ENCODE results near the gene CYBC1. TPM values are rescaled to one million over a fixed set of nuclear protein-coding genes. Genes with fewer than 3 reads are reported as not detected.

The CYBC1 gene
- 43.5 and 56.3 TPM in 2 replicates for total RNA-seq

GRCh38 chr17:82450357-82451106, at the start of gene CYBC1:
CYBC1 (minus strand) TSS chr17:82450752; CDS start chr17:82449254, 1,498 bp downstream.

DNA sequence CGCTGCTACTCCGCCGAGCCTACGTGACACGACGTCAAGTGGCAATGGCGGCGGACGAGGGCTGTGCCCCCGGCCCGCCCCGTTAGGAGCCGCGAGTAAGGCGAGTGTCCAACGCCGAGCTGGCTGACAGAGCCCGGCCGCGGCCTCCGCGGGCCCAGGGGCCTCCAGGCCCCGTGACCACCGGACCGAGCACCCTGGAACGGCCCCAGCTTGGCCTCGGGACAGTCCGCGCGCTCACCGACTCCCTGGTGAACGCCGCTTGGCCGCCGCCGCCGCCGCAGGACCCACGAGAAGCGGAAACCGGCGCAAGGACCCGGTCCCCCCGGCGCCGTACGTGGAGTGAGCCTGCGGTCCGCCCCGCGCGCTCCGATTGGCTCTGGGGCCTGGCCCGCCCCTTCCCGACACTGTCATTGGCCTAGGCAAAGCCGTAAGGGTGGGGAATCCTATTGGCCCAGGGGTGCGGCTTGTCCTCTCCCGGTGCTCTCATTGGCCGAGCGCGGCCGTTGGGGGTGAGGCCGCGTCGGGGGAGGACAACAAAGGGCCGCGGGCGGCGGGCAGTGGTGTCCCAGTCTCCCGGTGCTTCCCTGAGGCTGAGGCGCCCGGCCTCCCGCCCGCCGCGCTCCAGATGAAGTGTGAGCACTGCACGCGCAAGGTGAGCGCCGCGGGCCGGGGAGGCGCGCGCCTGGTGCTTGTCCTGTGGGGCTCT, 7.8 kb upstream of the CYBC1 start, which contains the start of gene NARF:
Gene NARF, plus strand, starts transcription at position 563 of the 706 bp plus-strand sequence. Its CDS starts 63 bp downstream, at position 626.

DNA sequence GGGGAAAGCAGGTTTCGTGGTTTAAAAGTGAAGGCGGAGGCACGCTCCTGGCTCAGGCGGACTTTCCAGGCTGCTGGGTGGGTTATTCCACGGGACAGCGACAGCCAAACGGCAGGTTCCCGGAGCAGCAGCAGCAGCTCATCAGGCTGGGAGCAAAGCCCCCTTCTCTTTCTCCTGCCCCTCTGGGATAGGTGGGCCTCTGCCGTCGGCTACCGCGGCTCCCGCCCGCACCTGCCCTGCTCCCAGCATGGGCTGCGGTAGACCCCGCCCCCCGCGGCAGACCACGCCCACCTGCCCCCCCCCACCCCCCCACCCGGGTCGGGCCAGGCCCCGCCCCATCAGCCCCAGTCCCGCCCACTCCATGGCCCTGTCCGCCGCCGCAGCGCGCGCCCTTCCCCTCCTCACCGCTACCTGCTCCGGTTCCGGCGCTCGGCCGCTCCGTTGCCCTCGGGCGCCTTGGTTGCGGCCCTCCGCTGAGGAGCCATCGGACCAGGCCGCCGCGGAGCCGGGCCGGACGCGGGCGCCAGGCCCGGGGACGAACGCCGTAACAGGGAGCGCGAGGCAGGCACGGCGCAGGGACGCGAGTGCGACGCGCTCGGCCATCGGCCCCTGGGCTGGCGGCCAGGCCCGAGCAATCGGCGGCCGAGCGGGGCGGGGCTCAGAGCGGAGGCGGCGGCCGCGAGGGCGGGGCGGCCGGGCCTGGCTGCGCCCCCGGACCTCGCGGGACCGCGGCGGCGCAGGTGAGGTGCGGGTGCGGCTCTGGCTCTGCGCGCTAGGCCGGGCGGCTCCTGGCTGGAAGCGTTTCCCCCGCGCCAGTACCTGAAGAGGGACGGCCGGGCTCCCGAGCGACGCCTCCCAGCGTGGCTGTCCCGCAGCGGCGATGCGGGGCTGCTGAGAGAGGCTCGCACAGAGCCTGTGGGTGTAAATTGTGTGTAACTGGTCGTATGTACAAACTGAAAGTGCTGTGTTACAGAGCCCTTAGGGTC, 32.3 kb downstream of the CYBC1 start, which contains the start of the genes HEXD and OGFOD3:
Gene HEXD, plus strand, starts transcription at position 347 of the 986 bp plus-strand sequence. CDS start 1,453 bp downstream, outside the sequence.
Gene OGFOD3, minus strand, starts transcription at position 586 of the 986 bp plus-strand sequence. Its CDS starts 101 bp downstream, at position 485.

Small RNAs within 50 kb of the gene (small RNA-seq; reads per million reads assigned to genes)
- gene RF00019 = not detected

Other genes with a start within 250 kb of the CYBC1 start
- gene CCDC57, start 237.9 kb downstream of the CYBC1 start, total RNA-seq = 16.7 and 17.9 TPM in 2 replicates
- gene SLC16A3, start 221.7 kb downstream of the CYBC1 start, total RNA-seq = 108 and 125 TPM in 2 replicates
- gene CSNK1D, start 177.1 kb downstream of the CYBC1 start, total RNA-seq = 49.0 and 49.5 TPM in 2 replicates
- gene CD7, start 133.1 kb downstream of the CYBC1 start, total RNA-seq = not detected in 2 replicates
- gene SECTM1, start 117.0 kb downstream of the CYBC1 start, total RNA-seq = 4.2 and 7.7 TPM in 2 replicates
- gene TEX19, start 91.5 kb downstream of the CYBC1 start, total RNA-seq = not detected in 2 replicates
- not detected in 2 replicates for gene UTS2R, start 79.0 kb downstream of the CYBC1 start, total RNA-seq
- gene HEXD, start 32.4 kb downstream of the CYBC1 start, total RNA-seq = 8.9 and 13.2 TPM in 2 replicates
- 25.3 and 26.5 TPM in 2 replicates for gene OGFOD3, start 32.2 kb downstream of the CYBC1 start, total RNA-seq
- gene NARF, start 8.0 kb upstream of the CYBC1 start, total RNA-seq = 40.8 and 42.8 TPM in 2 replicates
- gene FOXK2, start 69.0 kb upstream of the CYBC1 start, total RNA-seq = 23.1 and 25.3 TPM in 2 replicates
- 49.3 and 73.0 TPM in 2 replicates for gene WDR45B, start 197.7 kb upstream of the CYBC1 start, total RNA-seq
- gene RAB40B, start 247.9 kb upstream of the CYBC1 start, total RNA-seq = 6.8 and 9.2 TPM in 2 replicates

All from articular chondrocyte of knee joint (primary cell).